ENCODE measurements around the gene ANGPTL7.
"Not testable (repeated sequence)": the region's sequence is repeated elsewhere in the genome, so short reads cannot be mapped to it uniquely, and the experiment has no call there.

Gene ANGPTL7

DNA sequence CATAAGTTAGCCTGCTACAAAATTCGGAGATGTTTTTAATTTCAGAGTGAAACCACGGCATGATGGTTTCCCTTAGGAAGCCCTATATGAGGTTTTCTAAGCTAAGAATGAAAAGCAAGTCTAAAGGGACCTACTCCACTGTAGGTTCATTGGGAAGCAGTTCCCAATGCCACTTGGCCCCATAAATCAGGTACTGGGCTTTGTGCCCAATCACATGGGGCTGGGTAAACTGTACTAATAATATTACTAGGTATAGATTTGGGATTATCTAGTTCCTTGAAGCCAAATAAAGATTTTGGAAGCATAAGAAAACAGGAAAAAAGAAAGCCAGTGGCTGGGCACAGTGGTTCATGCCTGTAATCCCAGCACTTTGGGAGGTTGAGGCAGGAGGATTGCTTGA is 19.1 kb upstream of the ANGPTL7 start:
- no peak for DNase-seq

DNA sequence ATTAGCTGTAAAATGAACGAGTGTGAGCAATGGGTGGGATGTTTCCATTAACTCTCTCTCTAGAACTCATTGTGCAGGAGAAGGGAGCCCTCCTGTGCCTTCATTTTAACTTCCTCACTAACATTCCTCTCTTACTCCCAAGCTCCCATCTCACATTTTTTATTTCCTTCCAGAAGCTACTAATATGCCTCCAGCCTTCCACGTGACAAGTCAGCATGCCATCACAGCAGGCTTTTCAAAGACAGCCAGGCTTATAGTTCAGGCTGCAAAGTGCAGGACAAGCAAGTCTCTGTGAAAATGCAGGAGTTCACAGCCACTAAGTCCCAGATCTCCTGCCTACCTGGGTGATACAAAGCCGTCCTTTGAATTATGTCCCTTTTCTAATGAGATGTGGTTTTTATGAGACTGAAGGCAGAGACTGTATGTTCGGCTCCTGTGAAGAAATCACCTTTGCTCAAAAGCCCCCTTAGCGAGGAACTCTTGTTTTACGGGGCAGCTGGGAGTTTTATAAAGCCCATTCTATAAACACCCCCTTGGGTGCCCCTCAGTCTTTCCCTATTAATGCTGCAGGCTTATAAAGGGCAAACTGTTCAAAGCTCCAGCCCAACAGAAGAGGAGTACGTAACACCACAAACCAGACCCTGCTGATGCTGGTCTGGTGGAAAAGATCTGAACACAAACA is 14.8 kb upstream of the ANGPTL7 start:
- DNase-seq: no peak

DNA sequence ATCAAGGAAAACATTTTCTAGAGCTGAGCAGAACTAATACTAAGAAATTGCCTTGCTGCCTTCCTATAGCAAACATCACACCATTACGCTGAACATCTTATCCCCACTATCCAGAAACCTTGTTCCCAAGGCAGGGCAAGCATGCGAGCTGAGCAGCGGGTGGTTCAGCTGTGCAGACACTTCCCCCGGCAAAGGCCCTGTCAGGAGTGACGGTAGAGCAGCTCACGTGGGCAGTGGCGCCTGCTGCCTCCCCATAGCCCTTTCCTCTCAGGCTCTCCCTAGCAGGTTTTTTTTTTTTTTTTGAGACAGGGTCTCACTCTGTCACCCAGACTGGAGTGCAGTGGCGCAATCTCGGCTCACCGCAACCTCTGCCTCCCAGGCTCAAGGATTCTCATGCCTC is 13.7 kb upstream of the ANGPTL7 start:
- DNase-seq: no peak

DNA sequence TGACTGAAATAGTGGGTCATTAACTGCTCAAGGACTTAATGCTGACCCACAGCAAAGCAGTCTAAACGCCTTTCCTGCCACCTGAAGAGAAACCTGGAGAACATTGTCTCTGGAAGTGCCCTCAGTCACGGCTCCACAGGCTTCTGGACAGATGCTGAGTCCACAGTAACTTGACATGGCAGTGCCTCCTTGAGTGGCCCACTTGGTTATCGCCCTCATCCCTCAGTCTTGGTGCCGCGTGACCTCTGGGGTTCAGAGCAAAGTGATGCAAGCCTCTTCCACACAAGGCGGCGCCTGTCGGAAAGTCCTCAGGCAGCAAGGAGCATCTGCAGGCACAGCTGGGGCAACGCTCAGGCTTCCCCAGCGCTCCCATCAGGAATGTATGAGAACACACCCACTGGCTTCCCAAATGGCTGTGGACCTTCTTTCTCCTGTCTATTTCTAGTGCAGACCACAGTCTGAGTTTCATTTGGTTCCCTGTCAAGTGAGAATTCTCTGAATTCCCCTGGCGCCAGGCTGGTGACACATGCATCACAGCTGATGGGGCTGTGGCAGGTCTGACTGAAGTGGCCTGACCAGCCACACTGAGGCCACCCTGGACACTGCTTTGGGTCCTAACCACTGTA is 13.0 kb upstream of the ANGPTL7 start:
- DNase-seq: no peak

DNA sequence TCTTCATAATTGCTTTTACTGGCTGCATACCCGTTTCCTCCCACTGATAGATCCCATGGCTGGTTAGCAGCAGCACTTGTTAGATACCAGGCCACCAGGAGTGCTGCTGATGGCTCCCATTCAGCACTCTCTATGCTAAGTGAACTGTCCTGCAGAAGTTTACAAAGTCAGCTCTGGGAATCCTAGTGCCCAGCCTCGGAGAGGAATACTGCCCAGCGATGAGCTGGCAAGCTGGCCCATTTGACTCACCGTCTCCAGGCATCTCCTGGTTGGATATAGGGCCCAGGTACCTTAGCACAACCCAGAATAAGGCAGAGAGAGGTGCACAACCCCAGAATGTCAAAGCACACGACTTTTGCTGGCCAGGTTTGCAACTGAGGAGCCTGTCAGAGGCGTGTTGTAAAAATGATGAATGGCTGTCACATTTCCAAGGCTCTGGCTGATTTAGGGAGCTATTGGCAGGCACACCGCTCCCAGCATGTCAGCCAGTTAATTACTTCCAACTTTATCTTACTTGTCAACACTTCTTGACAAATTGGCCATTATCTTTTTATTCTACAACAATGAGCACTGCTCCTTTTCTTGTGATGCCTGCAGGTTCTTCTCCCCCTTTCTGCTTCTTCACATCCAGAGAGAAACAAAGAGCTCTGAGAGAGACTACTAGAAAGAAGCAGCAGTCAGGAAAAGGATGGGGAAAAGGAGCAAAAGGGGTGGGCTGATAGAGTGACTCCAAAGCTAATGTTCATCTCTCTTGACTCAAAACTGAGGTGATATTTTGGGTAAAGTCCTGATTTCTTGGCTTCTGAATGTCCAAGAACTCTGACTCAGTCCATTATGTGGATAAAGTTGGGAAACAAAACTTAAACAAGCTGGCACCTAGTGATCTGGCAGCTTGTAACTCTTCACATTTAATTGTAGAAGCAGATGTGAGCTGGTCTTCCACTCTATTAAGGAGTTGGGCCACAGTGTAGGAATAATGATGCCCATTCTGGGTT is 10.8 kb upstream of the ANGPTL7 start:
- no peak for DNase-seq

DNA sequence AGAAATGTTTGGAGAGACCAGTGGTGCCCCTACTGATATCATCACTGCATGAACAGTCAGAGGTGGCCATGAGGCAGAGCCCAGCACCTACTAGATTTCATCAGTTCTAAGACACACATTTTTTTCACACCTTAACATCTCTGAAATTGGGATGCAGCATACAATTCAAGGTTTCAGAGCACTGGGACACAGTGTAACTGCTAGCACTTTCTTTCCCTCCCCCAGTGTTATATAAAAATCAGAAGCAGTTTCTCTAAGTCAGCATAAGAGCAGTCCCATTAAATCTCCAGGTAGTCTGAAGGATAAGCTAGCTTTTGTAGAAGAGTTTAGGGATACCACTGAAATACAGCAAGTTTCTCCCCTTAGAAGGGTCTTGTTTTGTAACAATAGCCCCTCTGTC is 10.0 kb upstream of the ANGPTL7 start:
- no peak for DNase-seq

DNA sequence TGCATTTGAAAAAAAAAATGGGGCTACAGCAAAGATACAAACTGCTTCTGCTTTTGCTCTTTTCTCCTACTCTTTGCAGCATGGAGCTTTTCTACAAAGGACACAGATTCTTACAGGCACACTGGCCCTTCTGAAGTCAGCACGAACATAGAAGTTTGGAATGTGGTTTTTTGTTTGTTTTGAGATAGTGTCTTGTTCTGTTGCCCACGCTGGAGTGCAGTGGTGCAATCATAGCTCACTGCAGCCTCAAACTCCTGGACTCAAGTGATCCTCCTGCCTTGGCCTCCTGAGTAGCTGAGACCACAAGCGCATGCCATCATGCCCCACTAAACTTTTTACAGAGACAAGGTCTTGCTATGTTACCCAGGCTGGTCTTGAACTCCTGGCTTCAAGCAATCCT is 9.4 kb upstream of the ANGPTL7 start:
- DNase-seq: not testable (repeated sequence)

DNA sequence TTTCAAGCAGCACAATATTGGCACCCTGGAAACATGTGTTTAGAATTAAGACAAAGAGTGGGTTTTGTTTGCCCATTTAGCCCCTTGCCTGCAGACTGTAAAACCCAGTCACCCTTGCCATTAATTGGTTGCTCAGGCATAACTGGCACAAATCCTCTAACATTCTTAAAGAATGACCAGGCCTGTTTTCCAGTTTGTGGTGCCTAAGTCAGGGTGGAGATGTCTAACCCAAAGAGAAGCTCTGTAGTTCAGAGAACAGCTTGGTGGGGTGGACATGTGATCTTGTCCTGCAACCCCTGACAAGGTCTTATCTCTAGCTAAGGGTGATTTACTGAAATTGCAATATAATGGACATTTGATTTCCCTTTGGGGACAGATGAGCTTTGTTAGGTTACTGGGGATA is 8.8 kb upstream of the ANGPTL7 start:
- no peak for DNase-seq

DNA sequence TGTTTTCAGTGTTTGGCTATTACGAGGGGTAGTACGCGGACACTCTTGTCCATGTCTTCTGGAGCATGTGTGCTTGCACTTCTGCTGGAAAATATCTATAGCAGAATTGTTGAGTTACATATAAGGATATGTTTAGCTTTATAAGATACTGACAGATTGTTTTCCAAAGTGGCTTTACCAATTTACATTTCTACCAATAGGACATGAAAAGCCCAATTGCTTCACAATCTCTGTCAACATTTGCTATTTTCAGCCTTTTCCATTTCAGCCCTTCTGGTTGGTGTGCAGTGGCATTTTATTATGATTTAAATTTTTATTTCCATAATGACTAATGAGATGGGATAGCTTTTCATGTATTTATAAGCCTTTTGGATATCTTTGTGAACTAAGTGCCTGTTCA is 6.3 kb upstream of the ANGPTL7 start:
- no peak for DNase-seq

DNA sequence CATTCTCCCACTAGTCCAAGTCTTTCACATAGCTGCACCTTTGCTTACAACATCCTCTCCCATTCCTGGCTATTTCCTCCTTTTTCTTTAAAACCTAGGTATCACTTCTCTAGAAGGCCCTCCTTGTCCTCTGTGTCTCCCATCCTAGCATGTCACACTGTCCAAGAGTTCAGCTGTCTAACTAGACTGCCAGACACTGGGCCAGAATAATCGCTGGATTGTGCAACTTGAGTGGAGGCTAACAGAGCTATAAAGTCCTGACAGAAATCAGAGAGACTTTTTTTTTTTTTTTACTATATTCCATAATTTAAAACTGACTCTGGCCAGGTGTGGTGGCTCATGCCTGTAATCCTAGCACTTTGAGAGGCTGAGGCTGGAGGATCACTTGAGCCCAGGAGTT is 4.2 kb upstream of the ANGPTL7 start:
- DNase-seq: no peak

DNA sequence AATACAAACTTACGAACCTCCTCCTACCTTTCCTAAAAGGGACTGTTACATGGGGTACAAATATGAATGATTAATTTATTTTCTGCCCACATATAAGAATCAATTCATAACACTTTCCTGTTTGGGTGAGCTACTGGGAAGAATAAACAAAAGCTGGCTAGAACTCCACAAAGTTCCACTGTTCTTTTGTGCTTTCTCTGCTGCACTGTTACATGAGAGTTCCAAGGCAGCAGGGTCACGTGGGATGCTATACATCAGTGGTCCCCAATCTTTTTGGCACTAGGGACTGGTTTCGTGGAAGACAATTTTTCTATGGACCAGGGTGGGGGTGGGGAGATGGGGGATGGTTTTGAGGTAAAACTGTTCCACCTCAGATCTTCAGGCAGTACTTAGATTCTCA is 2.2 kb upstream of the ANGPTL7 start:
- no peak for DNase-seq

DNA sequence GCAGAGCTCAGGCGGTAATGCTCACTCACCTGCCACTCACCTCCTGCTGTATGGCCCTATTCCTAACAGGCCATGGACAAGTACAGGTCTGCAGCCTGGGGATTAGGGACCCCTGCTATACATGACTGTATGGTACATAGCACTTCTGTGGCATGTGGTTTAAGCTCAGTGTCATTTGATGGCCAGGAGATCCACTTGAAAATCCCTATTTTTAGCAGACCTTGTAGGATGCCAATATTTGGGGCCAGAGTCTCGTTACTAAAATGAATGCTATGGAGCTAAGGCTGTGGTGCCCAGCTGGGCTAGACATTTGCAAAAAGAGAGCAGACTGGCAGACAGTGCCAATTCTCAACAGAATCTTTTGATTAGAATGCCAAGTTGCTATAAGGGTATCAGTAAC is 1.7 kb upstream of the ANGPTL7 start:
- no peak for DNase-seq

DNA sequence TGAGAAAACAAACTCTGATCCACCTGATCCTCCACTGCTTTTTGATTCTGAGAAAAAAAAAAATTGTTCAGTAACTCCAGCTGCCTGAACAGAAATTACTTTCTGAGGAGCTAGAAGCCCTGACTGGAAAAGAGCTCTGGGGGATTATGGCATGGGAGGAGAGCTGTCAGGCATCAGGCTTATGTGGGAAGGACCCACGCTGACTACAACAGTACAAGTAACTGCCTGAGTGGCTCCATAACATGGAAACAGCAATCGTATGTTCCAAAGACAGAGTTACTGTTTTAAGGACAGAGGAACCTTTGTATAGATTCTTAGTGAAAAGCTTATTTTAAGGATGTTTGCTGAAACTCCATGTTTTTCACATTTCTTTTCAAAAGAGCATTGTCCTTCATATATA is 1.2 kb upstream of the ANGPTL7 start:
- no peak for DNase-seq

DNA sequence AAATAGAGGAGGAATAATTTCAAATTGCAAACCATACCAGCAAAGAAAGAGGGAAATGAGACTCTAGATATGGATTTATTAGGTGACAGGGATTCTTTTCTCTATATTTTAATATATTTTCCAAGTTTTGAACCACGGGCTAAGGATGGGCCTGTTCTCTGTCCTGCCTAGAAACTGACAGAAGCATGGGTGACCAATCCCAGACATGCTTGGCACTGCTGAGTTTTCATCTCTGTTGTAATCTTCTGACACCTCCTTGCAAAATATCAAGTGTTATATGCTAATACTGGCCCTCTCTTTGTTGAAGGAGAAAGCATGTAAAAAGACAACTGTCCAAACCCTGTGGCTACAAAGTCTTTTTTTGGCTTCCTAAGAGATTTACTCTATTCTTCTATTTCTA is 774 bp upstream of the ANGPTL7 start:
- DNase-seq: no peak

DNA sequence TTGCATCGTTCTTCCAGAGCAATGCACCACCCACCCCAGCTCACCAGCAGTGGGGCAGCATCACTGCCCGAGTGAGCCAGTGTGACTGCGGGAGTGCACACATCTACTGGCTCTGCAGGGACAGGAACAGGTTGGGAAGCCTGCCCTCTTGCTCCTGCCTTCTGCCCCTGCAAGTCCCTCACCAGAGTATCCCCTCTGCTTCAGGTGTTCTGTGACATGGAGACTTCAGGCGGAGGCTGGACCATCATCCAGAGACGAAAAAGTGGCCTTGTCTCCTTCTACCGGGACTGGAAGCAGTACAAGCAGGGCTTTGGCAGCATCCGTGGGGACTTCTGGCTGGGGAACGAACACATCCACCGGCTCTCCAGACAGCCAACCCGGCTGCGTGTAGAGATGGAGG is 4.2 kb downstream of the ANGPTL7 start:
- DNase-seq: no peak

DNA sequence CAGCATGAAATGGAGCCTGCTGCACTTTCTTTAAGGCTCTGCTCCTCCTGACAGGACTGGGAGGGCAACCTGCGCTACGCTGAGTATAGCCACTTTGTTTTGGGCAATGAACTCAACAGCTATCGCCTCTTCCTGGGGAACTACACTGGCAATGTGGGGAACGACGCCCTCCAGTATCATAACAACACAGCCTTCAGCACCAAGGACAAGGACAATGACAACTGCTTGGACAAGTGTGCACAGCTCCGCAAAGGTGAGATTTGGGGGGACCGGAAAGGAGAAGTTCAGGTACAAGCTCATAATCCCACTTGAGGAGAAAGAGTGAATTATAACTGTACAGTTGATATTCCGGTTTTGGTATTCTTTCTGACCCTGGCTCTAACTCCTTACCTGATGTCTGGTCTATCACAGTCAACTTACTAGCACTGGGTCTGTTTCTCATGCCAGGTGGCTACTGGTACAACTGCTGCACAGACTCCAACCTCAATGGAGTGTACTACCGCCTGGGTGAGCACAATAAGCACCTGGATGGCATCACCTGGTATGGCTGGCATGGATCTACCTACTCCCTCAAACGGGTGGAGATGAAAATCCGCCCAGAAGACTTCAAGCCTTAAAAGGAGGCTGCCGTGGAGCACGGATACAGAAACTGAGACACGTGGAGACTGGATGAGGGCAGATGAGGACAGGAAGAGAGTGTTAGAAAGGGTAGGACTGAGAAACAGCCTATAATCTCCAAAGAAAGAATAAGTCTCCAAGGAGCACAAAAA is 5.4 kb downstream of the ANGPTL7 start:
- DNase-seq: no peak

DNA sequence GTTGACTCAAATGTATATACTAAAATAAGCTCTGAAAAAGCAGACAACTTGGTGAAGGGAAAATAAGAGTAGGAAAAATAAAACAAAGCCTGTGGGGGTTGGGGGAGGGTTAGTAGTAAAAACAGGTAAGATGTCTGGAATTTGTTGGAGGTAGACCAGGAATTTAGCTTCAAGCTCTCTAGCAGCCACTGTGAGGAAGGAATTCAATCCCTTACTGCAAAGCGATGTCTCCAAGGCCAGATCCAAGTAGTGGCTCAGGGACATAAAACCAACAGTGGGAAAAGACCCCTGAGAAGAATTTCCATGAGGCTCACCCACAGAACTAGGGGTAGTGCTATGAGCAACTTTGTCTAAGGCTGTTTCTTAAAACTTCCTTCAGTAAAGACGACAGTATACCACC is 7.8 kb downstream of the ANGPTL7 start:
- DNase-seq: no peak

DNA sequence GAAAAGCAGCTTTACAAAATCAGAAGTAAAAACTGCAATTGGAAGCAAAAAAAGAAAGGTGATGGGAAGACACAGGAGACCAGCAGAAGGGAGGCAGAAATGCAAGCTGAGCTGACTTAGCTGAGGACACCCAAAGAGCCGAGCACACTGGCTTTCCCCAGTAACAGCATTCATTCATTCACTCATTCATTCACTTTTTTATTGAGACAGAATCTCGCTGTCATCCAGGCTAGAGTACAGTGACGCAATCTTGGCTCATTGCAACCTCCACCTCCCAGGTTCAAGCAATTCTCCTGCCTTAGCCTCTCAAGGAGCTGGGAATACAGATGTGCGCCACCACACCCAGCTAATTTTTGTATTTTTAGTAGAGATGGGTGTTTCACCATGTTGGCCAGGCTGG is 8.2 kb downstream of the ANGPTL7 start:
- no peak for DNase-seq

DNA sequence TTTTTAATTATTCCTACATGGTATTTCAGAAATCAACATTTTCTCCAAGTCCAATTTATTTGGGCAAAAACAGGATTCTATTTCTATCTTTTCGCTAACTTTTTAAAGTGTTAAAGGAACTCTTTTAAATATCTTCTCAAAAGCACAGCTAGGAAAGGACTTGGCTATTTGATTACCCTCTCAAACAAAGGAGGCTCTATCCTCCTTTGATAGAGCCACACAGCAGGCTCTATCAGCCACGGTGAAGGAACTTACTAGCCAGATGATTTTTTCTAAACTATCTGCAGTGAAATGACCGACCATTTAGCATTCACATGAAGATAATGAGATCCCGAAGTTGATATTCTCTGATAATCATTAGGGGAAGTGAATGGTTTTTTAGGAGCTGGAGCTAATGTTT is 9.1 kb downstream of the ANGPTL7 start:
- no peak for DNase-seq

DNA sequence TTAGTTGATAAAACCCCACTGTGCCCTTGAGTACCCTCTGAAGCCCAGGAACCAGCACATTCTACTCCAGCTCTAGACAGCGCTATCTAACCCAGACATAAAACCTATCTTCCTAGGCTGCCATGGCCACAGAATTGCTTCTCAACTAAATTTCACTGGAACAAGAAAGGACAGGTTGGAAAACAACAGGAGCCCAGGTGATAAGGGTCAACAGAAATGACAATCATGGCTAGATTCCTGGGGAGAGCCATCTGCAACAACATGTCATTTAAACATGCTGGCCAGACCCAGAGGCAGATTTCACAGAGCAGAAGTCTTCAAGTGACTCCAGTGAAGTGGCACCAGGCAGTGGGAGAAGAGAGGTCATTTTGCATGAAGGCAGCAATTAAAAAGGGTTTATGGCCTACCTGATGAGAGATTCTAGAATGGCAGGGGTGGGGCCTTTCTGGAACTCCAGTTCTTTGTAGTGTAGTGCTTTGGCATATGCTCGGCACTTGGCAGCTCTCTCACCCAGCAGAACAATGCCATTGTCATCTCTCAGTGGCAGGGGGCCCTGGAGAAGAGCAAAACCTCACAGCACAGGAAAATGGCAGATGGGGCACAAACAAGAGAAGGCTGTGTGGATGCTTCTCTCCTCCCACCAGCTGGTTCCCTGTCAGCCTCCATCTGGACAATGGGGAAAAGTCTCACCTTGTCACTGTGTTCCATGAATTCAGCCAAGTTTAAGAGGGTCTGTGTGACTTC is 9.9 kb downstream of the ANGPTL7 start:
- no peak for DNase-seq

DNA sequence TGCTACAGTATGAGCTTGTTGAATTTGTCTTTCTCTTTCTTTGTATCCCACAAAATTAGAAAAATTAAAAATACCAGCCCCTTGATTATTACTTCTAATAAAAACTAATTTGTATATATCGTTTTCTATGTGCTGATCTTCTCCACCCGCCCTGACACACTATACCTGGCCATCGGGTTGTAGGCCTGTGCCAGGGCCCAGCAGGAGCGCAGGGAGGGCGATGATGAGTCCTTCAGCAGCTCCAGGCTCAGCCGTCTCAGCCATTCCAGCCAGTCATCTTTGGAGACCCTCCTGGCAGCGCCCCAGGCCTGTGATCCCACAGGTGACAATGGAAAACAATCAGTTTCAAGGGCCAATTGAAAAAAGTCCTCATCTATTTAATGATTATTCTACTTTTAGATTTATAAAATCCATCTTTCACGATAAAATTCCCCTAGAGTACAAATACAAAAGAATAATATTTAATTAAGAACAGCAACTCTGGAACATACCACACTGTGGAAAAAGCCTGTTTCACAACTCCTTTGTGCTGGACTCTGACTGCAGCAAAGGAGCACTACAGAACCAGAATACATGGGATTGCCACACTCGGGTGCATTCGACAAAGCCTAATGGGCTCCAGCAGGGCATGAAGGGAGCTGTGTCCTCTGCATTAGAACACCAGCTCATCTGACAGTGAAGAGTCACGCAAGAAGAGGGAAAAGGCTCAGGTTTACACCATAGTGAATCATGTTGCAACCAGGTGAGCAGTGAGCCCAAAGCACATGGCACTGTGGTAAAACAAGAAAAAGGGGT is 15.4 kb downstream of the ANGPTL7 start:
- no peak for DNase-seq
